ES-I3 (cell line): ENCODE data around the gene TEX19.
A peak's percentile ranks its signal among the peaks of the same experiment; 100 is the strongest.
"Not testable (repeated sequence)": the region's sequence is repeated elsewhere in the genome, so short reads cannot be mapped to it uniquely, and the experiment has no call there.

Source experiments
- H3K36me3 ChIP-seq: 2 replicates; pipeline ENCODE4 v1.6.1; 2013; ENCODE audit warnings: mild to moderate bottlenecking, low read length, control low read depth, moderate library complexity; ENCODE audit not compliant: insufficient read depth
- H3K4me1 ChIP-seq: 2 replicates; pipeline ENCODE4 v1.6.1; 2013; ENCODE audit warnings: mild to moderate bottlenecking, control low read depth, low read length; ENCODE audit not compliant: insufficient read depth
- H3K9ac ChIP-seq: 2 replicates; pipeline ENCODE4 v1.6.1; 2013; ENCODE audit warnings: low read depth, mild to moderate bottlenecking, low read length, moderate library complexity
- H3K9me3 ChIP-seq: 2 replicates; pipeline ENCODE4 v1.6.1; 2013; ENCODE audit warnings: mild to moderate bottlenecking, low read length, moderate library complexity; ENCODE audit not compliant: control insufficient read depth, insufficient read depth

The TEX19 gene

DNA sequence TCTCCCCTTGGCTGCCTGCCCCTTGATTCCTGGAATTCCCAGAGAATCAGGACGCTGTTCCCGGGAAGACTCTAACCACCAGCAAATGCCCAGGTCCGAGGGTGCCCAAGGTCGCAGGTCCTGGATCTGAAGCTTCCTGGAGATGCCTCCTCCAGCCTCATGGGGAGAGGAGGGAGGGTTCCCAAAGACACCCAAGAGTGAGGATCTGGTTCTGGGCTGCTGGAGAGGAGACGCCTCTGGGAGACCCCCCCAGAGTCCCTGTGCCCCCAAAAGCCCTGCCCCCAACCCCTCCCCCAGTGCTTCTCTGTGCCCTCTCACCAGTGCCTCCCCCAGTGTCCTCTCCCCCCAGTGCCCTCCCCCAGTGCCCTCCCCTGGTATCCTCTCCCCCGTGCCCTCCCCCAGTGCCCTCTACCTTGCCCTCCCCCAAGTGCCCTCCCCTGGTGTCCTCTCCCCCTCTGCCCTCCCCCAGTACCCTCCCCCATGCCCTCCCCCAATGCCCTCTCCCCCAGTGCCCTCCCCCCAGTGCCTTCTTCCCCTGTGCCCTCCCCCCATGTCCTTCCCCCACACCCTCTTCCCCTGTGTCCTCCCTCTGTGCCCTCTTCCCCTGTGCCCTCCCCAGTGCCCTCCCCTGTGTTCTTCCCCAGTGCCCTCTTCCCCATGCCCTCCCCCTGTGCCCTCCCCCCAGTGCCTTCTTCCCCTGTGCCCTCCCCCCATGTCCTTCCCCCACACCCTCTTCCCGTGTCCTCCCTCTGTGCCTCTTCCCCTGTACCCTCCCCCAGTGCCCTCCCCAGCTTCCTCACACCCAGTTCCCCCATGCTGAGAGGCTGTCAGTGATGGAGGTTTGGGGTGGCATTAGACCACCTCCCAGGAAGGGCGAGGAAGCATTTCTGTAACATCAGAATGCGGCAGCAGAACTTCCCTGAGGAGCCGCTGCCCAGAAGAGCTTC, 19.1 kb upstream of the TEX19 start:
- peaks cover 15% of the 10 kb centered on the region for H3K4me1 ChIP-seq
- H3K9ac ChIP-seq: peak overlapping the region; percentile 19; the same call in 1 of the 2 replicates
- no peaks in the 10 kb centered on the region; the same call in 1 of the 2 replicates for H3K9me3 ChIP-seq
- H3K36me3 ChIP-seq: no peaks in the 10 kb centered on the region

GRCh38 chr17:82342361-82343079, 16.5 kb upstream of the TEX19 start:
- no peaks in the 10 kb centered on the region for H3K36me3 ChIP-seq
- no peaks in the 10 kb centered on the region; the same call in 1 of the 2 replicates for H3K9me3 ChIP-seq
- no peak overlapping the region for H3K9ac ChIP-seq
- H3K4me1 ChIP-seq: peaks cover 18% of the 10 kb centered on the region

- Histone ChIP-seq H3K9me3 (no peaks in the 10 kb centered on the region; the same call in 1 of the 2 replicates), H3K4me1 (peaks cover 18% of the 10 kb centered on the region), H3K36me3 (no peaks in the 10 kb centered on the region), H3K9ac (no peak overlapping the region)
These were observed 15.5 kb upstream of the TEX19 start for GRCh38 chr17:82343560-82343959.

- peaks cover 10% of the 10 kb centered on the region; the same call in 1 of the 2 replicates for H3K4me1 ChIP-seq
- no peaks in the 10 kb centered on the region; the same call in 1 of the 2 replicates for H3K9me3 ChIP-seq
- H3K9ac ChIP-seq: no peak overlapping the region
- H3K36me3 ChIP-seq: no peaks in the 10 kb centered on the region
These were observed 14.7 kb upstream of the TEX19 start for GRCh38 chr17:82344175-82344907.

GRCh38 chr17:82345151-82345976, 13.7 kb upstream of the TEX19 start:
- H3K9ac ChIP-seq: no peak overlapping the region
- H3K4me1 ChIP-seq: peaks cover 8% of the 10 kb centered on the region; the same call in 1 of the 2 replicates
- no peaks in the 10 kb centered on the region for H3K36me3 ChIP-seq
- H3K9me3 ChIP-seq: no peaks in the 10 kb centered on the region; the same call in 1 of the 2 replicates

- no peaks in the 10 kb centered on the region for H3K9me3 ChIP-seq
- H3K9ac ChIP-seq: no peak overlapping the region
- no peaks in the 10 kb centered on the region for H3K36me3 ChIP-seq
- peaks cover 8% of the 10 kb centered on the region; the same call in 1 of the 2 replicates for H3K4me1 ChIP-seq
These were observed 12.4 kb upstream of the TEX19 start for GRCh38 chr17:82346342-82347300.

DNA sequence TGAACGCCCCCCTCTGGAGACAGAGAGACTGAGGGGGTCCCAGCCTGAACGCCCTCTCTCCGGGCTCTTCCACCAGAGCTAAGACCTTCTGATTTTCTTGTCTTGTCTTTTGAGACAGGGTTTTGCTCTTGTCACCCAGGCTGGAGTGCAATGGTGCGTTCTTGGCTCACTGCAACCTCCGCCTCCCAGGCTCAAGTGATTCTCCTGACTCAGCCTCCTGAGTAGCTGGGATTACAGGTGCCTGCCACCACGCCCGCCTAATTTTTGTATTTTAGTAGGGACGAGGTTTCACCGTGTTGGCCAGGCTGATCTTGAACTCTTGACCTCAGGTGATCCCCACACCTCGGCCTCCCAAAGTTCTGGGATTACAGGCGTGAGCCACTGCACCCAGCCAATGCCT, 11.1 kb upstream of the TEX19 start:
- not testable (repeated sequence) for H3K9me3 ChIP-seq, H3K36me3 ChIP-seq, H3K4me1 ChIP-seq, H3K9ac ChIP-seq

DNA sequence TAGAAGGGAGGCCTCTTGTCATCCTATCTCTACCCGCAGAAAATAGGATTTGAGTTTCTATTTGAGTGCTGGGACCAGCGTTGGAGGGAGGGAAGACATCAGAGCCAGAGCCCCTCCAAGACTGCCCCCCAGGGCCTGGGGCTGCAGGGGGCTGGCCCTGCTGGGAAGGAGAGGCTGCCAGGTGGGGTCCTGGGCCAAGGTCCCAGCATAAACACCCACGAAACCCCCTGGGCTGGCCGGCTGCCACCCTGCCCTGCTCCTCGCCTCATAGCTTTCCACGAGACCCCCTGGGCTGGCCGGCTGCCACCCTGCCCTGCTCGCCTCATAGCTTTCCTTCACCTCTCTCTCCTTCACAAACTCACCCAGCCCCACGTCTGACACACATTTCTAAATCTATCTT, 10.6 kb upstream of the TEX19 start:
- Histone ChIP-seq H3K9ac (no peak overlapping the region), H3K36me3 (no peaks in the 10 kb centered on the region), H3K4me1 (peaks cover 8% of the 10 kb centered on the region; the same call in 1 of the 2 replicates), H3K9me3 (no peaks in the 10 kb centered on the region)

GRCh38 chr17:82348866-82349265, 10.2 kb upstream of the TEX19 start:
- peaks cover 8% of the 10 kb centered on the region; the same call in 1 of the 2 replicates for H3K4me1 ChIP-seq
- no peak overlapping the region for H3K9ac ChIP-seq
- H3K9me3 ChIP-seq: no peaks in the 10 kb centered on the region
- H3K36me3 ChIP-seq: no peaks in the 10 kb centered on the region

DNA sequence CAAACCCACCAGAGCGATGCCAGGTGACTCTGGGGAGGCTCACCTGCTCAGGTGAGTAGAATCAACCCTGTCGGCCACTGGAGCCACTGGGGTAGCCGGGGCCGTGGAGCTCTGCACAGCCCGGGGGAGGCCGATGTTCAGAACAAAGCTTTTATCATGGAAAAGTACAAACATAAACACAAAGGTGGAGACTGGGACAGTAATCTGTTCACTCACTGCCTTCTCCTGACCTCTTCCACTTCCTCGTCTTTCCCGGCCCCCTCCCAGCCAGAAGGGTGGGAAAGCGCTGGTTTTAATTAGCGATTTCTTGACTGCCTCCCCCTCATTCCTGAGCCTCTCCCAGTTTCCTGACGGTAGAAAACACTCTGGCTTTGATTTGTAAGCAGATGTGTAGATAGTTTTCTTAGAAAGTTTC, 9.8 kb upstream of the TEX19 start:
- peaks cover 8% of the 10 kb centered on the region; the same call in 1 of the 2 replicates for H3K4me1 ChIP-seq
- no peaks in the 10 kb centered on the region for H3K36me3 ChIP-seq
- no peaks in the 10 kb centered on the region for H3K9me3 ChIP-seq
- H3K9ac ChIP-seq: no peak overlapping the region

GRCh38 chr17:82350182-82351030, 8.6 kb upstream of the TEX19 start:
- peaks cover 4% of the 10 kb centered on the region; the same call in 1 of the 2 replicates for H3K4me1 ChIP-seq
- H3K36me3 ChIP-seq: no peaks in the 10 kb centered on the region
- no peaks in the 10 kb centered on the region for H3K9me3 ChIP-seq
- H3K9ac ChIP-seq: no peak overlapping the region

- peaks cover 4% of the 10 kb centered on the region; the same call in 1 of the 2 replicates for H3K4me1 ChIP-seq
- no peaks in the 10 kb centered on the region for H3K9me3 ChIP-seq
- no peak overlapping the region for H3K9ac ChIP-seq
- H3K36me3 ChIP-seq: no peaks in the 10 kb centered on the region
These were observed 7.8 kb upstream of the TEX19 start for GRCh38 chr17:82351254-82351712.
